Bronchial epithelial cell (primary cell): ENCODE results near the gene KRTAP3-3. TPM values are rescaled to one million over a fixed set of nuclear protein-coding genes. Genes with fewer than 3 reads are reported as not detected.
"Not testable (repeated sequence)": the region's sequence is repeated elsewhere in the genome, so short reads cannot be mapped to it uniquely, and the experiment has no call there.

Experiments used
- DNase-seq: peaks from one replicate; pipeline ENCODE4 v3.0.0-alpha.2; 2010; ENCODE audit warnings: low read depth
- FAIRE-seq: peaks from 2 replicates; lab custom pipeline; 2011; peaks lifted over from hg19 to GRCh38; lab: Jason Lieb, UNC
- H3K27me3 ChIP-seq: 2 replicates; pipeline ENCODE4 v1.5.1; 2011; ENCODE audit warnings: low read length; ENCODE audit not compliant: control insufficient read depth, insufficient read depth
- H3K36me3 ChIP-seq: 2 replicates; pipeline ENCODE4 v1.5.1; 2011; ENCODE audit warnings: low read length; ENCODE audit not compliant: control insufficient read depth, insufficient read depth
- H3K4me3 ChIP-seq: 2 replicates; pipeline ENCODE4 v1.5.1; 2011; ENCODE audit warnings: mild to moderate bottlenecking, low read depth, low read length, control low read depth
- total RNA-seq: library from RNA; depleted of rRNA; stranded (reverse); fragments of >200 nt; gene quantifications from 2 replicates; pipeline ENCODE4 v1.2.1, GENCODE V29; 2014
- TF ChIP-seq, protein P1 (sequence below): IDR thresholded peaks from 2 replicates; pipeline ENCODE4 v1.5.1; 2011; ENCODE audit warnings: mild to moderate bottlenecking, moderate library complexity, low read length, control low read depth, inconsistent platforms; ENCODE audit not compliant: insufficient read depth, severe bottlenecking

Gene KRTAP3-3
- total RNA-seq = not detected in 2 replicates

- H3K27me3 ChIP-seq = no peaks in the 10 kb centered on the region
- DNase-seq (no peak), FAIRE-seq (no peak)
- TF ChIP-seq, protein P1, sequence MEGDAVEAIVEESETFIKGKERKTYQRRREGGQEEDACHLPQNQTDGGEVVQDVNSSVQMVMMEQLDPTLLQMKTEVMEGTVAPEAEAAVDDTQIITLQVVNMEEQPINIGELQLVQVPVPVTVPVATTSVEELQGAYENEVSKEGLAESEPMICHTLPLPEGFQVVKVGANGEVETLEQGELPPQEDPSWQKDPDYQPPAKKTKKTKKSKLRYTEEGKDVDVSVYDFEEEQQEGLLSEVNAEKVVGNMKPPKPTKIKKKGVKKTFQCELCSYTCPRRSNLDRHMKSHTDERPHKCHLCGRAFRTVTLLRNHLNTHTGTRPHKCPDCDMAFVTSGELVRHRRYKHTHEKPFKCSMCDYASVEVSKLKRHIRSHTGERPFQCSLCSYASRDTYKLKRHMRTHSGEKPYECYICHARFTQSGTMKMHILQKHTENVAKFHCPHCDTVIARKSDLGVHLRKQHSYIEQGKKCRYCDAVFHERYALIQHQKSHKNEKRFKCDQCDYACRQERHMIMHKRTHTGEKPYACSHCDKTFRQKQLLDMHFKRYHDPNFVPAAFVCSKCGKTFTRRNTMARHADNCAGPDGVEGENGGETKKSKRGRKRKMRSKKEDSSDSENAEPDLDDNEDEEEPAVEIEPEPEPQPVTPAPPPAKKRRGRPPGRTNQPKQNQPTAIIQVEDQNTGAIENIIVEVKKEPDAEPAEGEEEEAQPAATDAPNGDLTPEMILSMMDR = no peak
- H3K4me3 ChIP-seq = no peak within 1 kb of the TSS
- no peaks in the 10 kb centered on the region for H3K36me3 ChIP-seq
These were observed at the start of gene KRTAP3-3 for GRCh38 chr17:40993839-40994238. Gene KRTAP3-3 (minus strand): TSS chr17:40994164. CDS start chr17:40994097, 67 bp downstream.

- FAIRE-seq (no peak), DNase-seq (no peak)
- Histone ChIP-seq H3K4me3 (no peak overlapping the region), H3K36me3 (no peaks in the 10 kb centered on the region), H3K27me3 (no peaks in the 10 kb centered on the region)
- TF ChIP-seq, protein P1 = no peak
These were observed 49.0 kb upstream of the KRTAP3-3 start for GRCh38 chr17:41042953-41043352.

DNA sequence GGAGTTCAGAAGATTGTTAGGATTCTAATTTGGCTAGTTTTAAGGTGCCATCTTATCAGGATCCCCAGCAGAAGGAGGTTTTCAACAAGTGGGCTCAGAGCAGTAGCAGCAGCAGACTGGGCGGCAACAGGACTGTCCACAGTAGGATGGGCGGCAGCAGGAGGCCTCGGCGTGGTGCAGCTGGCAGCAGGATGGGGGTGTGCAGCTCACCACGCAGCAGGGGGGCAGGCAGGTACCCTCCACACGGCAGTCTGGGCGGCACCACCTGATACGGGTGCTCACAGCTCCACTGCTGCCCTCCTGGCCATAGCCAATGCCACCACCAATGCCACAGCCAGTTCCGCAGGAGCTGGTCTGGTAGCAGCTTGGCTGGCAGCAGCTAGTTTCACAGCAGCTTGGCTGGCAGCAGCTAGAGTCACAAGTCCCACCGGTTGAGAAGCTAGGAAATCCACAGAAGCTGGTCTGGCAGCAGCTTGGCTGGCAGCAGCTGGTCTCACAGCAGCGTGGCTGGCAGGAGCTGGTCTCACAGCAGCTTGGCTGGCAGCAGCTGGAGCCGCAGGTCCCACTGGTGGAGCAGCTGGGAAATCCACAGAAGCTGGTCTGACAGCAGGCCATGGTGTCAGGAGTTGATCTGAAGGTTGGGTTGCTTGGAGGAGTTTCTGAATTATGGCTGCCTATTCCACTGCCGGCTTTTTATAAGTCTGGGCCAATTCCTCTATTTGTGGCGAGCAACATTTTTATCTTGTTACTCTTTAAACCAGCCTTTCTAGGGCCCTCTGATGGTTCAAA is 47.0 kb upstream of the KRTAP3-3 start, which contains the start of gene KRTAP1-1:
TSS of gene KRTAP1-1 (minus strand) at position 668 of the 789 bp plus-strand sequence. CDS start at position 615, 53 bp downstream.
- not testable (repeated sequence) for H3K36me3 ChIP-seq, DNase-seq, H3K4me3 ChIP-seq, H3K27me3 ChIP-seq
- peak; percentile 13 for FAIRE-seq

- TF ChIP-seq, protein P1 = no peak
- Histone ChIP-seq H3K4me3 (no peak overlapping the region), H3K27me3 (no peaks in the 10 kb centered on the region), H3K36me3 (no peaks in the 10 kb centered on the region)
- no peak for FAIRE-seq
- DNase-seq = no peak
These were observed 43.9 kb upstream of the KRTAP3-3 start for GRCh38 chr17:41037853-41038350.

GRCh38 chr17:41034346-41034935 is 40.5 kb upstream of the KRTAP3-3 start, which contains the start of gene KRTAP1-3:
Gene KRTAP1-3 (minus strand): TSS chr17:41034874. CDS start chr17:41034821, 53 bp downstream.
- not testable (repeated sequence) for FAIRE-seq, H3K27me3 ChIP-seq, H3K36me3 ChIP-seq, H3K4me3 ChIP-seq, DNase-seq

DNA sequence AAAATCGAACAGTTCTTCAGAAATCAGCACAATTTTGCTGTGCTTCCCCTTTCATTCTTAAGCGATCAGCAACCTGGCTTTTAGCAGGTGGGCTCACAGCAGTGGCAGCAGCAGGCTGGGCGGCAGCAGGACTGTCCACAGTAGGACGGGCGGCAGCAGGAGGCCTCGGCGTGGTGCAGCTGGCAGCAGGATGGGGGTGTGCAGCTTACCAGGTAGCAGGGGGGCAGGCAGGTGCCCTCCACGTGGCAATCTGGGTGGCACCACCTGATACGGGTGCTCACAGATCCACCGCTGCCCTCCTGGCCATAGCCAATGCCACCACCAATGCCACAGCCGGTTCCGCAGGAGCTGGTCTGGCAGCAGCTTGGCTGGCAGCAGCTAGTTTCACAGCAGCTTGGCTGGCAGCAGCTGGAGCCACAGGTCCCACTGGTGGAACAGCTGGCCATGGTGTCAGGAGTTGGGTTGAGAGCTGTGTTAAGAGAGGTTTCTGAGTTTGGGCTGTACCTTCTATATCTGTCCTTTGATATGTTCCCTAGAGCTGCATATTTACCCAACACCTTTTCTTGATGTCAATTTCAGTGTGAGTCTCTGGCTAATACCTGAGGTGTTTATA is 35.8 kb upstream of the KRTAP3-3 start, which contains the start of gene KRTAP1-4:
TSS of gene KRTAP1-4 (minus strand) at position 563 of the 613 bp plus-strand sequence. CDS start at position 446, 117 bp downstream.
- H3K36me3 ChIP-seq = no peaks in the 10 kb centered on the region
- no peak within 1 kb of the TSS for H3K4me3 ChIP-seq
- no peaks in the 10 kb centered on the region for H3K27me3 ChIP-seq
- TF ChIP-seq, protein P1 = no peak
- no peak for DNase-seq
- no peak for FAIRE-seq
